ENCODE results near the gene TRPV3.

Gene TRPV3

GRCh38 chr17:3546997-3547396, 10.6 kb downstream of the TRPV3 start:
- Histone ChIP-seq H3K27me3 (ENCODE audit: low read length) (no peaks in the 10 kb centered on the region), H3K9me2 (replicated peaks; ENCODE audit: insufficient read depth, low read length) (no peaks in the 10 kb centered on the region), H3K9ac (ENCODE audit: low read length) (no peak overlapping the region), H3K4me3 (ENCODE audit: insufficient read depth, low read length, poor library complexity, severe bottlenecking) (no peak overlapping the region), H3F3A (ENCODE audit: insufficient read depth) (no peaks in the 10 kb centered on the region), H3K4me2 (ENCODE audit: low read depth, low read length, poor library complexity, severe bottlenecking) (no peak overlapping the region), H3K36me3 (ENCODE audit: low read length) (no peaks in the 10 kb centered on the region), H3K79me2 (ENCODE audit: insufficient read depth, low read length) (no peaks in the 10 kb centered on the region), H3K27ac (ENCODE audit: low read depth, low read length) (no peak overlapping the region), H3K9me3 (ENCODE audit: insufficient read depth, low read length) (no peaks in the 10 kb centered on the region), H4K20me1 (ENCODE audit: low read depth, low read length) (no peaks in the 10 kb centered on the region), H2AFZ (ENCODE audit: low read depth, low read length, severe bottlenecking) (no peak overlapping the region)
- TF ChIP-seq CTCF (IDR thresholded peaks at IDR 0.05; ENCODE audit: insufficient read depth, low read length, poor library complexity, severe bottlenecking) (no peak), EZH2phosphoT487 (conservative IDR thresholded peaks at IDR 0.05; ENCODE audit: low read length) (no peak)

GRCh38 chr17:3546521-3546920, 11.1 kb downstream of the TRPV3 start:
- H3K9ac ChIP-seq (ENCODE audit: low read length): no peak overlapping the region
- no peak overlapping the region for H2AFZ ChIP-seq (ENCODE audit: low read depth, low read length, severe bottlenecking)
- no peaks in the 10 kb centered on the region for H4K20me1 ChIP-seq (ENCODE audit: low read depth, low read length)
- no peaks in the 10 kb centered on the region for H3K9me3 ChIP-seq (ENCODE audit: insufficient read depth, low read length)
- no peak overlapping the region for H3K27ac ChIP-seq (ENCODE audit: low read depth, low read length)
- no peaks in the 10 kb centered on the region for H3K9me2 ChIP-seq (replicated peaks; ENCODE audit: insufficient read depth, low read length)
- no peak overlapping the region for H3K4me2 ChIP-seq (ENCODE audit: low read depth, low read length, poor library complexity, severe bottlenecking)
- no peaks in the 10 kb centered on the region for H3K27me3 ChIP-seq (ENCODE audit: low read length)
- TF ChIP-seq EZH2phosphoT487 (conservative IDR thresholded peaks at IDR 0.05; ENCODE audit: low read length): no peak
- TF ChIP-seq CTCF (IDR thresholded peaks at IDR 0.05; ENCODE audit: insufficient read depth, low read length, poor library complexity, severe bottlenecking): no peak
- H3K36me3 ChIP-seq (ENCODE audit: low read length): no peaks in the 10 kb centered on the region
- H3K4me3 ChIP-seq (ENCODE audit: insufficient read depth, low read length, poor library complexity, severe bottlenecking): no peak overlapping the region
- H3F3A ChIP-seq (ENCODE audit: insufficient read depth): no peaks in the 10 kb centered on the region
- H3K79me2 ChIP-seq (ENCODE audit: insufficient read depth, low read length): no peaks in the 10 kb centered on the region

- Histone ChIP-seq H3K9me3 (ENCODE audit: insufficient read depth, low read length) (no peaks in the 10 kb centered on the region), H3K4me2 (ENCODE audit: low read depth, low read length, poor library complexity, severe bottlenecking) (no peak overlapping the region), H3K4me3 (ENCODE audit: insufficient read depth, low read length, poor library complexity, severe bottlenecking) (no peak overlapping the region), H3K36me3 (ENCODE audit: low read length) (no peaks in the 10 kb centered on the region), H3K9me2 (replicated peaks; ENCODE audit: insufficient read depth, low read length) (no peaks in the 10 kb centered on the region), H3K27ac (ENCODE audit: low read depth, low read length) (no peak overlapping the region), H4K20me1 (ENCODE audit: low read depth, low read length) (no peaks in the 10 kb centered on the region), H3K27me3 (ENCODE audit: low read length) (no peaks in the 10 kb centered on the region), H3F3A (ENCODE audit: insufficient read depth) (no peaks in the 10 kb centered on the region), H3K9ac (ENCODE audit: low read length) (no peak overlapping the region), H3K79me2 (ENCODE audit: insufficient read depth, low read length) (no peaks in the 10 kb centered on the region), H2AFZ (ENCODE audit: low read depth, low read length, severe bottlenecking) (no peak overlapping the region)
- TF ChIP-seq CTCF (IDR thresholded peaks at IDR 0.05; ENCODE audit: insufficient read depth, low read length, poor library complexity, severe bottlenecking) (no peak), EZH2phosphoT487 (conservative IDR thresholded peaks at IDR 0.05; ENCODE audit: low read length) (no peak)
Measured at GRCh38 chr17:3545151-3545550, 12.5 kb downstream of the TRPV3 start.

Measured in SU-DHL-6 (cell line).